ENCODE measurements around the gene CHRNB1. TPM values are rescaled to one million over a fixed set of nuclear protein-coding genes. Genes with fewer than 3 reads are reported as not detected.

CHRNB1 gene
- total RNA-seq, 1 experiment from 2014 or later: 1.7 TPM

DNA sequence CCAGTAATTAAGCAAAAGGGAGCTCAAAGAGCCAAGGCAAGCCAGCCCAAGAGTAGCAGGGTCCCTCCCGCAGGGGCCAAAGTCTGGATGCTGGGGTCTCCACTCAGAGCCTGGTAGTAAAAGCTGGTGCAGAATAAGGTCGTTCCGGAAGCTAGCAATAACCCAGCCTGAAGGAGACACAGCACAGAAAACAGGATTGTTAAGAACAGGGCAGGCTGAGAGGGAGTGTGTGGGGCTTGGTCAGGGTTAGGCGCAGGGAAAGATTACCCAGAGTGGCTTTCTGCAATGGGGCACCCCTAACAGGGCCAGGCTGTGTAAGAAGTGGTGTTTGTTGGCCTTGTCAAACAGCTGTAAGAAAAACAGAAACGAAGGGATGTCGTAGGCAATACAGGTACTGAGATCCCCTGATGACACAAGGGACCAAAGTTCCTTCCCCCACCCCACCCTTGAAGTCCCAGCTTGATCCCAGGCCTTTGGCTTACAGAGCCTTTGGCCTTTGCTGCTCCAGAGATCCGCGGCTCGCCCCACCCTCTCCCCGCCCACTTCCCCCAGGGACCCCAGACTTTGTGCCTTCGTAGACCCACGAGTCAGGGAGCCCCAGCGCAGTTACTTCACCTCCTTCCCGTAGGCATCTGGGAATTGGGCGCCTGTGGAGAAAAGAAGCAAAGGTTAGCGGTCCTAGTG is 41.7 kb upstream of the CHRNB1 start:
- Mint-ChIP-seq H3K9me3 (ENCODE audit: unreplicated experiment) (no peaks in the 10 kb centered on the region), H3K36me3 (ENCODE audit: insufficient read depth, unreplicated experiment) (peaks cover 6% of the 10 kb centered on the region), H3K4me1 (ENCODE audit: low read depth, unreplicated experiment) (peaks cover 8% of the 10 kb centered on the region), H3K27me3 (ENCODE audit: insufficient read depth, unreplicated experiment) (no peaks in the 10 kb centered on the region), H3K27ac (ENCODE audit: unreplicated experiment) (peak overlapping the region; percentile 76), H3K4me3 (ENCODE audit: unreplicated experiment) (peak overlapping the region; percentile 76)
- no peaks in the 10 kb centered on the region for H3K27me3 ChIP-seq (replicated peaks; ENCODE audit: control insufficient read depth, insufficient read depth, low read length)
- H3K4me1 ChIP-seq: no peaks in the 10 kb centered on the region
- intact Hi-C loops (cut with micrococcal nuclease; ENCODE audit: unreplicated experiment): no loop called here
- peak; percentile 34 to 74 for DNase-seq
- peak overlapping the region; percentile 40 for H3K4me3 ChIP-seq (ENCODE audit: low read depth, low read length)
- no peaks in the 10 kb centered on the region for H3K36me3 ChIP-seq (ENCODE audit: control insufficient read depth, insufficient read depth, low read length)
- TF ChIP-seq, protein P1, sequence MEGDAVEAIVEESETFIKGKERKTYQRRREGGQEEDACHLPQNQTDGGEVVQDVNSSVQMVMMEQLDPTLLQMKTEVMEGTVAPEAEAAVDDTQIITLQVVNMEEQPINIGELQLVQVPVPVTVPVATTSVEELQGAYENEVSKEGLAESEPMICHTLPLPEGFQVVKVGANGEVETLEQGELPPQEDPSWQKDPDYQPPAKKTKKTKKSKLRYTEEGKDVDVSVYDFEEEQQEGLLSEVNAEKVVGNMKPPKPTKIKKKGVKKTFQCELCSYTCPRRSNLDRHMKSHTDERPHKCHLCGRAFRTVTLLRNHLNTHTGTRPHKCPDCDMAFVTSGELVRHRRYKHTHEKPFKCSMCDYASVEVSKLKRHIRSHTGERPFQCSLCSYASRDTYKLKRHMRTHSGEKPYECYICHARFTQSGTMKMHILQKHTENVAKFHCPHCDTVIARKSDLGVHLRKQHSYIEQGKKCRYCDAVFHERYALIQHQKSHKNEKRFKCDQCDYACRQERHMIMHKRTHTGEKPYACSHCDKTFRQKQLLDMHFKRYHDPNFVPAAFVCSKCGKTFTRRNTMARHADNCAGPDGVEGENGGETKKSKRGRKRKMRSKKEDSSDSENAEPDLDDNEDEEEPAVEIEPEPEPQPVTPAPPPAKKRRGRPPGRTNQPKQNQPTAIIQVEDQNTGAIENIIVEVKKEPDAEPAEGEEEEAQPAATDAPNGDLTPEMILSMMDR (IDR thresholded peaks at IDR 0.05; ENCODE audit: insufficient read depth in 1 of 2, low read depth in 1 of 2, low read length in 1 of 2, severe bottlenecking in 1 of 2, unreplicated experiment in 1 of 2): no peak
- no peaks in the 10 kb centered on the region for H3K9me3 ChIP-seq
- BruUV-seq (replicated peaks): TSS peak; percentile 82
- CTCF ChIA-PET: interaction anchor here (1.2 to 1.8 kb wide), 3 partner anchors 9 to 157 kb away, joined by 6 to 15 read pairs (median 6); partner anchors contain the start of genes PLSCR3 and TMEM102
- POLR2A ChIA-PET: interaction anchor here (1.0 to 2.4 kb wide), 5 partner anchors 9 to 171 kb away, joined by 5 to 38 read pairs (median 11); partner anchors contain the start of genes NEURL4, PLSCR3, TMEM102 and TNK1

DNA sequence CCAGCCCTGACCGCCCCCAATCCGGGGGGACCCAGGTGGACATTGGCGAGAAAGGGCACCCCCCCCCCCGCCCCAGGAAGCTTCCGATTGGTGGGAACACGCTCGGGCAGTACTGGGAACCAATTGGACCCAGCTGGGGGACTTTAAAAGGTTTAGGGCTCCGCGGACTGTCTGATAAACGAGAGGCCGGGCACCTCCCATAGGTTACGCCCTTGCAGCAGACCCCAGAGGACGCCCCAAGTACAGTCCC is 41.2 kb upstream of the CHRNB1 start:
- Mint-ChIP-seq H3K9me3 (ENCODE audit: unreplicated experiment) (no peaks in the 10 kb centered on the region), H3K4me3 (ENCODE audit: unreplicated experiment) (peak overlapping the region; percentile 76), H3K27me3 (ENCODE audit: insufficient read depth, unreplicated experiment) (no peaks in the 10 kb centered on the region), H3K4me1 (ENCODE audit: low read depth, unreplicated experiment) (peaks cover 8% of the 10 kb centered on the region), H3K36me3 (ENCODE audit: insufficient read depth, unreplicated experiment) (peaks cover 6% of the 10 kb centered on the region), H3K27ac (ENCODE audit: unreplicated experiment) (peak overlapping the region; percentile 76)
- no peaks in the 10 kb centered on the region for H3K36me3 ChIP-seq (ENCODE audit: control insufficient read depth, insufficient read depth, low read length)
- no peaks in the 10 kb centered on the region for H3K4me1 ChIP-seq
- H3K27me3 ChIP-seq (replicated peaks; ENCODE audit: control insufficient read depth, insufficient read depth, low read length): no peaks in the 10 kb centered on the region
- no peaks in the 10 kb centered on the region for H3K9me3 ChIP-seq
- POLR2A ChIA-PET: interaction anchor here (0.5 to 2.4 kb wide), 9 partner anchors 10 to 433 kb away, joined by 3 to 38 read pairs (median 5); partner anchors contain the start of genes NEURL4, PLSCR3, POLR2A and TMEM102
- no peak for DNase-seq
- BruUV-seq (replicated peaks): no TSS peak
- TF ChIP-seq, protein P1 (IDR thresholded peaks at IDR 0.05; ENCODE audit: insufficient read depth in 1 of 2, low read depth in 1 of 2, low read length in 1 of 2, severe bottlenecking in 1 of 2, unreplicated experiment in 1 of 2): no peak
- CTCF ChIA-PET: interaction anchor here (0.6 to 1.8 kb wide), 7 partner anchors 9 to 313 kb away, joined by 3 to 15 read pairs (median 6); partner anchors contain the start of genes DNAH2, NEURL4, PLSCR3 and TMEM102
- H3K4me3 ChIP-seq (ENCODE audit: low read depth, low read length): peak overlapping the region; percentile 40
- intact Hi-C loops (cut with micrococcal nuclease; ENCODE audit: unreplicated experiment): no loop called here

DNA sequence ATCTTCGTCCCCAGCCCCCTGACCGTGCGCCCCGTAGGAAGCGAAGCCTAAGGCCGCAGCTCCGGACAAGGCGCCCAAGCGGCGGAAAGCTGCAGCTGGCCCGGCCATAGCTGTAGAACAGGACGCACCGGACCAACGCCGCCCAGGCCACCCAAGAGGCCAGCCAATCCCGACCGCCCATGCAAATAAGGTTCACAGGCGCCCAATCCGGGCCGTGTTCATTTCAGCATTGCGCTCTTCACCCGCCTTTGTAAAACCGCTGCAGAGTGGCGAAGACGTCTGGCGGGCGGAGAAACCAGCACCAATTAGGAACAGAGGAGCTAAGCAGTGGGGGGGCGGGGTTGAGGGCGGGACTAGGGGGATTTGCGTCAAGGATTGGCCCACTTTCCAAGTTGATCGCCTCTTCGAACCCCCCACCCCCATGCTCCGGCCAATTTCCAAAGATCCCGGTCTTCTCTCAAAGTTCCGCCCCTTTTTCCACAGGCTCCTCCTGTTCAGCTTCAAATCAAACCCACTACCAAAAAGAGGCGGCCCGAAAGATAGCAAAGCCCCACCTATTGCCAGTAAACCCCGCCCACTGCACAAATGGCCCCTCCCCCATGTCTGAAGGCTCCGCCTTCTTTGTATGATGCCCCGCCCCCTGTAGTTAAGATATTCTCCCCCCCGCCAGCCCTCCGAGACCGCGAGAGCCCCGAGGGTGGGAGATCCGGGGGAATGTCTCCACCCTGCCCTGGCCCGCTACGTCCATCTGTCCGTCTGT is 40.7 kb upstream of the CHRNB1 start, which contains the start of gene TMEM256:
Gene TMEM256 (minus strand): TSS at position 121 of the 760 bp plus-strand sequence. CDS start 13 bp downstream, at position 108.
- peak within 1 kb of the TSS; percentile 76 for H3K27ac Mint-ChIP-seq (ENCODE audit: unreplicated experiment)
- H3K4me1 ChIP-seq: no peaks in the 10 kb centered on the region
- H3K36me3 Mint-ChIP-seq (ENCODE audit: insufficient read depth, unreplicated experiment): peaks cover 6% of the 10 kb centered on the region
- H3K27me3 Mint-ChIP-seq (ENCODE audit: insufficient read depth, unreplicated experiment): no peaks in the 10 kb centered on the region
- H3K9me3 Mint-ChIP-seq (ENCODE audit: unreplicated experiment): no peaks in the 10 kb centered on the region
- peaks cover 8% of the 10 kb centered on the region for H3K4me1 Mint-ChIP-seq (ENCODE audit: low read depth, unreplicated experiment)
- TF ChIP-seq, protein P1 (IDR thresholded peaks at IDR 0.05; ENCODE audit: insufficient read depth in 1 of 2, low read depth in 1 of 2, low read length in 1 of 2, severe bottlenecking in 1 of 2, unreplicated experiment in 1 of 2): no peak
- BruUV-seq (replicated peaks): no TSS peak
- peak within 1 kb of the TSS; percentile 76 for H3K4me3 Mint-ChIP-seq (ENCODE audit: unreplicated experiment)
- ChIA-PET CTCF (interaction anchor here (0.6 to 1.8 kb wide), 7 partner anchors 10 to 313 kb away, joined by 3 to 15 read pairs (median 6); partner anchors contain the start of genes DNAH2, NEURL4, PLSCR3 and TMEM102), POLR2A (interaction anchor here (0.5 to 2.4 kb wide), 12 partner anchors 10 to 433 kb away, joined by 3 to 38 read pairs (median 4); partner anchors contain the start of genes MPDU1, NEURL4, PLSCR3 and POLR2A)
- intact Hi-C loops (cut with micrococcal nuclease; ENCODE audit: unreplicated experiment): loop anchor here (1.0 to 2.0 kb wide), 3 partner anchors 24 to 53 kb away; partner anchors contain the start of gene TMEM102
- peak; percentile 93 to 96 for DNase-seq
- H3K9me3 ChIP-seq: no peaks in the 10 kb centered on the region
- no peaks in the 10 kb centered on the region for H3K36me3 ChIP-seq (ENCODE audit: control insufficient read depth, insufficient read depth, low read length)
- peak within 1 kb of the TSS; percentile 53 for H3K4me3 ChIP-seq (ENCODE audit: low read depth, low read length)
- H3K27me3 ChIP-seq (replicated peaks; ENCODE audit: control insufficient read depth, insufficient read depth, low read length): no peaks in the 10 kb centered on the region

Data from Caco-2 (cell line).